Activated T-cell treated with anti-CD3 and anti-CD28 coated beads, Interleukin-2, amount 50 U/mL, for 24 hours (primary cell): ENCODE data around the gene RTN4RL1.

Source experiments
- DNase-seq: peaks from one replicate; pipeline ENCODE4 v3.0.0-alpha.2; 2020
- H3K27ac Mint-ChIP-seq: 2 replicates; pipeline ENCODE4 v1.8.0; 2020; ENCODE audit warnings: mild to moderate bottlenecking, mixed read lengths
- H3K27me3 Mint-ChIP-seq: 2 replicates; pipeline ENCODE4 v1.8.0; 2020; ENCODE audit warnings: mixed read lengths
- H3K36me3 Mint-ChIP-seq: 2 replicates; pipeline ENCODE4 v1.8.0; 2020; ENCODE audit warnings: low read depth, mixed read lengths
- H3K4me1 Mint-ChIP-seq: 2 replicates; pipeline ENCODE4 v1.8.0; 2020; ENCODE audit warnings: low read depth, mixed read lengths
- H3K4me3 Mint-ChIP-seq: 2 replicates; pipeline ENCODE4 v1.8.0; 2020; ENCODE audit warnings: mild to moderate bottlenecking, moderate library complexity, mixed read lengths
- H3K9me3 Mint-ChIP-seq: 2 replicates; pipeline ENCODE4 v1.8.0; 2020; ENCODE audit warnings: mixed read lengths

The RTN4RL1 gene

GRCh38 chr17:1958134-1958881 lies 66.8 kb downstream of the RTN4RL1 start:
- no peak for DNase-seq
- Mint-ChIP-seq H3K27me3 (no peaks in the 10 kb centered on the region), H3K27ac (no peak overlapping the region), H3K36me3 (no peaks in the 10 kb centered on the region), H3K4me3 (no peak overlapping the region), H3K4me1 (no peaks in the 10 kb centered on the region), H3K9me3 (no peaks in the 10 kb centered on the region)

DNA sequence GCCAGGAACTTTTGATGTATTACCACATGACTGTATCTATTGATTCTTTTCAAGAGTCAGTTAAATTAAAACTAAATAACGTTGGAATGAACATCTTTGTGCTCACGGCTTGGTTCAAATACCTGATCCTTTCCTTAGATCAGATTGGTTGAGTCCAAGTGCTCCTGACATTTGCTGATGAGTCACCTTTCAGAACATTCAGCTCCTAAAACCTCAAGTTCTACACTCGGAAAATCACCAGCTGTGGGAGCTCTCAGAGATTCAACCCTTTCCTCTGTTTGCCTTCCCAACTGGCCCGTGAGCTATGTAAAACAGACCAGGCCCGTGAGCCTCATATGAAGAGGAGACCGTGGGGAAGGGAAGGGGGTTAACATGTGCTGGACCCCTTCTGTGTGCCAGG lies 68.1 kb downstream of the RTN4RL1 start:
- no peak overlapping the region for H3K4me3 Mint-ChIP-seq

DNA sequence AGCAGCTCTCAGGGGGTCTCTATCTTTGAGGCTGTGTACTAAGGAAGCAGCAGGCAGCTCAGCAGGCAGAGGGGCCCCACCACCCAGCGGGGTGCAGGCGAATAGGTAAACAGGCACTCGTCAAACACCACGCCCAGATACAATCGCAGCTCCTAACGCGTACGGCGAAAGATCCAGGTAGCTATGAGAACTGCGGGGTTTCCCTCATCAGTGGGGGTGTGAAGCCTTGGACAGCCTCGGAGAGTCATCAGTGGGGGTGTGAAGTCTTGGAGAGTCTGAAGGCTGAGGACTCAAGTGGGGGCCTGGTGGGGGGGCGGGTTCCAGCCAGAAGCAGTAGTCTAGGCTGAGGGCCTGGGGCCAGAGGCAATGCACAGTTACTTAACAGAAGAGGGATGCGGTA lies 69.0 kb downstream of the RTN4RL1 start:
- Mint-ChIP-seq H3K27me3 (no peaks in the 10 kb centered on the region), H3K9me3 (no peaks in the 10 kb centered on the region), H3K36me3 (no peaks in the 10 kb centered on the region), H3K4me3 (no peak overlapping the region), H3K27ac (no peak overlapping the region), H3K4me1 (no peaks in the 10 kb centered on the region)
- no peak for DNase-seq

More for the DNA sequence above, 68.1 kb downstream of the RTN4RL1 start:
- H3K27me3 Mint-ChIP-seq: no peaks in the 10 kb centered on the region
- no peaks in the 10 kb centered on the region for H3K4me1 Mint-ChIP-seq
- no peak for DNase-seq
- no peaks in the 10 kb centered on the region for H3K9me3 Mint-ChIP-seq
- no peaks in the 10 kb centered on the region for H3K36me3 Mint-ChIP-seq
- H3K27ac Mint-ChIP-seq: no peak overlapping the region

DNA sequence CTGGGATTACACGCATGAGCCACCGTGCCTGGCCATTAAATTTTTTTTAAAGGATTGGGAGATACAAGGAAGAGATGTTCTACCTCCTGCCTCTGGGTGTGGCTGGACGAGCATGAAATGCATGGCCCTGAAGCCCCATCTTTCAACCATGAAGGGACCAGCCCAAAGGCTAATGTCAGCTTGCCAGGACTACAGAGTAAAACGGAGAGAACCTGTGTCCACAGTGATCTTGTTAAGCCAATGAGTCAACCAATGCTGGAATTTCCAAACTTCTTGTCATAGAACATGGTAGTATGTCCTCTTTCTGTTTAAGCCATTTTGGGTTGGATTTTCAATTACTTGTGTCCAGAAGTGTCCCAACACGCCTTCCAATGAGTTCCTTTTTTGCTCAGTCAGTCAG lies 71.3 kb downstream of the RTN4RL1 start:
- Mint-ChIP-seq H3K4me3 (no peak overlapping the region), H3K27me3 (no peaks in the 10 kb centered on the region), H3K36me3 (no peaks in the 10 kb centered on the region), H3K9me3 (no peaks in the 10 kb centered on the region), H3K4me1 (no peaks in the 10 kb centered on the region), H3K27ac (no peak overlapping the region)
- no peak for DNase-seq

DNA sequence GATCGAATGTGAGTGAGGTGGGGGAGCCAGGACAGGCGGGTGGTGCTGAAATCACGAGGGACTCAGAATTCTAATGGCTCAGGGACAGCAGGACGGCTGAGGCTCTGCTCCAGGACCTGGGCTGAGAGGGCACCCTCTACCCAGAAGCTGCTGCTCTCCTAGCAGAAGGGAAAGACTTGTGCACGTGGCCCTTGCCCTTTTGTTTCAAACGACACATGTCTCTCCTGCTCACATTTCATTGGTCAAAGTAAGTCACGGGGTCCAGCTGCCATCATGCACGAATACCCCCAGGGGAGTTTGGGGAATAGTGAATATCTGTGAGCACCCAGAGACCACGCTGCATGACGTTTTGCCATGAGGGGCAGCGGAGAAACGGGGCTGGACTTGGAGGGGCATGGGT lies 73.2 kb downstream of the RTN4RL1 start:
- no peak overlapping the region for H3K27ac Mint-ChIP-seq
- no peaks in the 10 kb centered on the region for H3K36me3 Mint-ChIP-seq
- no peaks in the 10 kb centered on the region for H3K4me1 Mint-ChIP-seq
- no peak overlapping the region for H3K4me3 Mint-ChIP-seq
- no peak for DNase-seq
- no peaks in the 10 kb centered on the region for H3K27me3 Mint-ChIP-seq
- H3K9me3 Mint-ChIP-seq: no peaks in the 10 kb centered on the region

- Mint-ChIP-seq H3K27me3 (no peaks in the 10 kb centered on the region), H3K4me3 (no peak overlapping the region), H3K27ac (no peak overlapping the region), H3K9me3 (no peaks in the 10 kb centered on the region), H3K4me1 (no peaks in the 10 kb centered on the region), H3K36me3 (no peaks in the 10 kb centered on the region)
- DNase-seq: no peak
Observed at GRCh38 chr17:1949754-1950153, 75.4 kb downstream of the RTN4RL1 start.

- Mint-ChIP-seq H3K9me3 (no peaks in the 10 kb centered on the region), H3K27ac (no peak overlapping the region), H3K4me1 (no peaks in the 10 kb centered on the region), H3K4me3 (no peak overlapping the region), H3K36me3 (no peaks in the 10 kb centered on the region), H3K27me3 (no peaks in the 10 kb centered on the region)
- no peak for DNase-seq
Observed at GRCh38 chr17:1948517-1948825, 76.7 kb downstream of the RTN4RL1 start.

- no peaks in the 10 kb centered on the region for H3K4me1 Mint-ChIP-seq
- H3K27me3 Mint-ChIP-seq: no peaks in the 10 kb centered on the region
- H3K27ac Mint-ChIP-seq: no peak overlapping the region
- H3K4me3 Mint-ChIP-seq: no peak overlapping the region
- H3K36me3 Mint-ChIP-seq: no peaks in the 10 kb centered on the region
- no peaks in the 10 kb centered on the region for H3K9me3 Mint-ChIP-seq
- no peak for DNase-seq
Observed at GRCh38 chr17:1947743-1948516, 77.2 kb downstream of the RTN4RL1 start.

DNA sequence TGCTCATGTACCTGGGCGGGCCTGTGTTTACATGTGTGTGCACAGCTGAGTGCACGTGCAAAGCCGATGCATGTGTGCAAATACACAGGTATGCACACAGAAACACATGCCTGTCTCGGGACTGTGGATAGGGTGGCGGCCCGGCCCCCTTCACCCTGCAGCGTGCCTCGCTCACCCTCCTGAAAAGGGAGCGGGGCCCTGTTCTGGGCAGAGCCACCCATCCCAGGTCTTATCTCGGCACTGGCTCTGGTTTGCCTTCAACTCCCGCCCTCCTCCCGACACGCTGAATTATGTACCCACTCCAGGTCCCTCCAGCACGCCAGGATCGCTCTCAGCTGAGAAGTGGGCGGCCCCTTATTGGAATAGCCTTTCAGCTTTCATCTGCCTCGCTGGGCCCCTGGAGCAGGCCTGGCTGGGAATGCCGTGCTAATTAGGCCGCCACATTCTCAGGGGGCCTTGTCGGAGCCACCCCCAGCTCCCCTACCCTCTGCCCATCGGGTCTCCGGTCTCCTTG lies 77.8 kb downstream of the RTN4RL1 start:
- Mint-ChIP-seq H3K4me3 (no peak overlapping the region), H3K27ac (no peak overlapping the region), H3K36me3 (no peaks in the 10 kb centered on the region), H3K27me3 (no peaks in the 10 kb centered on the region), H3K4me1 (no peaks in the 10 kb centered on the region), H3K9me3 (no peaks in the 10 kb centered on the region)
- no peak for DNase-seq

- no peaks in the 10 kb centered on the region for H3K4me1 Mint-ChIP-seq
- H3K9me3 Mint-ChIP-seq: no peaks in the 10 kb centered on the region
- no peak overlapping the region for H3K27ac Mint-ChIP-seq
- no peak for DNase-seq
- no peak overlapping the region for H3K4me3 Mint-ChIP-seq
- no peaks in the 10 kb centered on the region for H3K27me3 Mint-ChIP-seq
- H3K36me3 Mint-ChIP-seq: no peaks in the 10 kb centered on the region
Observed at GRCh38 chr17:1946021-1946932, 78.9 kb downstream of the RTN4RL1 start.

DNA sequence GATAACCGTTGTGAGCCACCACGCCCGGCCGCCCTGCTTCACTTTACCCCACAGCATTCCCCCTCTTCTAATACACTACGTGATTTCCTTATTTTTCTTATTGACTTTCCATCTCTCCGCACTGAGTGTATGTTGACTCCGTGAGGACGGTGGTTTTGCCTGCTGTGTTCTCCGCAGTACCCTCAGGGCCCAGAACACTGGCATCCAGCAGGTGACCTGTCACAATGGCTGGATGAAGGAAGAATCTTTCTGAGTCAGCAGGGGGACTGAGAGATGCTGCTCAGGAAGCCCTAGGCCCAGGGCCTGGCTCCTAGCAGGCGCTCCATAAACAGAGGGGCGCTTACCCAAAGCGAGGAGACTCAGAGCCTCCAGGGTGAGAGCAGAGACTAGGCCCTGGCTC lies 79.5 kb downstream of the RTN4RL1 start:
- DNase-seq: no peak
- Mint-ChIP-seq H3K9me3 (no peaks in the 10 kb centered on the region), H3K4me3 (no peak overlapping the region), H3K36me3 (no peaks in the 10 kb centered on the region), H3K4me1 (no peaks in the 10 kb centered on the region), H3K27me3 (no peaks in the 10 kb centered on the region), H3K27ac (no peak overlapping the region)

DNA sequence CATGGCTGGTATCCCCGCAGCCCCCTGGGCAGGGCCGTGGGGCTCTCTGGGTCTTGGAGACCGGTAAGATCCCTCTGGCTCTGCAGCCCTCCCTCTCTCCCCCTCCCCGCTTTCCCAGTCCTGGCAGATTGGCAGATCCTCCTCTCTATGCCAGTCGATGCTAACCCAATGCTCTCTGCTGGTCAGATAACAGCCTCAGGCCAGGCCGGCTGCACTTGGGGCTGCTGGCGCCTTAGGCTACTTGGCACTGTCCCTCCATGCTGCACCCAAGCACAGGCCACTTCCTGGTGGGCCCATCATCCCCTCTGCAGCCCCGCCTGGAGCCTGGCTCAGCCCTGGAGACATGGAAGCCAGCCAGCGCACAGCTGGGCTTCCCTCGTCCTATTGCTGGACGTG lies 81.7 kb downstream of the RTN4RL1 start:
- no peaks in the 10 kb centered on the region for H3K36me3 Mint-ChIP-seq
- H3K9me3 Mint-ChIP-seq: no peaks in the 10 kb centered on the region

DNA sequence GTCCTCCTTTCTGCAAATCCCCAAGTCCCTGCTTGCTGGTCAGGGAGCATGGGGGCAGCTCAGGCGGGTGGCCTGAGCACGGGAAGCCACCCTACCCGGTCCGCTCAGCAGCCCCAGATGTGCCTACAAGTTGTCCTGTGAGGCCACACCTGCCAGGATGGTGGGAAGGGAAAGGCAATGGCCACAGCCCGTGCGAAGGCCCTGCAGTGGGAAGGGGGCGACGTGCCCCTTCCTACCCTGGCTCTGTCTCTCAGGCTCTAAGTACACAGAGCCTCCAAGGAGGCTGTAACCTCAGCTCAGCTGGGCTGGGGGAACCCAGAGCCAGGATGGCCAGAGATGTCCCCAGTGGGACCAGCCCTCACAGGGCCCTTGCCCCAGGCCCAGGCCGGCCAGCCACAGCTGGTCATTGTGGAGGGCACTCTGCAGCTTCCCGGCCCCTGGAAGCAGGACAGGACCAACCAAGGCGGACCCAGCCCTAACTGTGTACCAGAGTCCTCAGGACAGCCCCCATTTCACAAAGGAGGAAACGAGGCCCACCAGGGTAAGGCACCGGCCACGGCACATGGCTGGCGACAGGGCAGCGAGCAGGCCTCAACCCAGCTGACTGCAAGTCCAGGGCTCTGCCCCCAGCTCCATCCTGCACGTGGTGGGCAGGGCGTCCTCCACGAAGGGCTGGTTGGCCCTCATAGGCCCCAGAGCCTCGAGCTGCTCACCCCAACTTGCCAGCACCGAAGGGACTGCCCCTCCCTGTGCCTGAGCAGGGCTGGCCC lies 82.3 kb downstream of the RTN4RL1 start:
- Mint-ChIP-seq H3K27me3 (no peaks in the 10 kb centered on the region), H3K36me3 (no peaks in the 10 kb centered on the region), H3K9me3 (no peaks in the 10 kb centered on the region), H3K4me1 (no peaks in the 10 kb centered on the region), H3K27ac (no peak overlapping the region), H3K4me3 (no peak overlapping the region)
- no peak for DNase-seq

More for the DNA sequence above, 81.7 kb downstream of the RTN4RL1 start:
- H3K4me3 Mint-ChIP-seq: no peak overlapping the region
- H3K4me1 Mint-ChIP-seq: no peaks in the 10 kb centered on the region
- no peak for DNase-seq
- no peak overlapping the region for H3K27ac Mint-ChIP-seq
- H3K27me3 Mint-ChIP-seq: no peaks in the 10 kb centered on the region

- no peaks in the 10 kb centered on the region for H3K27me3 Mint-ChIP-seq
- H3K4me1 Mint-ChIP-seq: no peaks in the 10 kb centered on the region
- H3K9me3 Mint-ChIP-seq: no peaks in the 10 kb centered on the region
- no peak overlapping the region for H3K27ac Mint-ChIP-seq
- DNase-seq: no peak
- H3K4me3 Mint-ChIP-seq: no peak overlapping the region
- no peaks in the 10 kb centered on the region for H3K36me3 Mint-ChIP-seq
Observed at GRCh38 chr17:1942066-1942365, 83.1 kb downstream of the RTN4RL1 start.
